Vein endothelial cell (primary cell): ENCODE data around the gene TUBE1. TPM values are rescaled to one million over a fixed set of nuclear protein-coding genes. Genes with fewer than 3 reads are reported as not detected.

Experiments
- total RNA-seq: library from RNA; depleted of rRNA; stranded (reverse); fragments of >200 nt; gene quantifications from 2 replicates; pipeline ENCODE4 v1.2.3, GENCODE V29; 2012

The TUBE1 gene, protein sequence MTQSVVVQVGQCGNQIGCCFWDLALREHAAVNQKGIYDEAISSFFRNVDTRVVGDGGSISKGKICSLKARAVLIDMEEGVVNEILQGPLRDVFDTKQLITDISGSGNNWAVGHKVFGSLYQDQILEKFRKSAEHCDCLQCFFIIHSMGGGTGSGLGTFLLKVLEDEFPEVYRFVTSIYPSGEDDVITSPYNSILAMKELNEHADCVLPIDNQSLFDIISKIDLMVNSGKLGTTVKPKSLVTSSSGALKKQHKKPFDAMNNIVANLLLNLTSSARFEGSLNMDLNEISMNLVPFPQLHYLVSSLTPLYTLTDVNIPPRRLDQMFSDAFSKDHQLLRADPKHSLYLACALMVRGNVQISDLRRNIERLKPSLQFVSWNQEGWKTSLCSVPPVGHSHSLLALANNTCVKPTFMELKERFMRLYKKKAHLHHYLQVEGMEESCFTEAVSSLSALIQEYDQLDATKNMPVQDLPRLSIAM
- 16.0 and 19.8 TPM in 2 replicates for total RNA-seq

DNA sequence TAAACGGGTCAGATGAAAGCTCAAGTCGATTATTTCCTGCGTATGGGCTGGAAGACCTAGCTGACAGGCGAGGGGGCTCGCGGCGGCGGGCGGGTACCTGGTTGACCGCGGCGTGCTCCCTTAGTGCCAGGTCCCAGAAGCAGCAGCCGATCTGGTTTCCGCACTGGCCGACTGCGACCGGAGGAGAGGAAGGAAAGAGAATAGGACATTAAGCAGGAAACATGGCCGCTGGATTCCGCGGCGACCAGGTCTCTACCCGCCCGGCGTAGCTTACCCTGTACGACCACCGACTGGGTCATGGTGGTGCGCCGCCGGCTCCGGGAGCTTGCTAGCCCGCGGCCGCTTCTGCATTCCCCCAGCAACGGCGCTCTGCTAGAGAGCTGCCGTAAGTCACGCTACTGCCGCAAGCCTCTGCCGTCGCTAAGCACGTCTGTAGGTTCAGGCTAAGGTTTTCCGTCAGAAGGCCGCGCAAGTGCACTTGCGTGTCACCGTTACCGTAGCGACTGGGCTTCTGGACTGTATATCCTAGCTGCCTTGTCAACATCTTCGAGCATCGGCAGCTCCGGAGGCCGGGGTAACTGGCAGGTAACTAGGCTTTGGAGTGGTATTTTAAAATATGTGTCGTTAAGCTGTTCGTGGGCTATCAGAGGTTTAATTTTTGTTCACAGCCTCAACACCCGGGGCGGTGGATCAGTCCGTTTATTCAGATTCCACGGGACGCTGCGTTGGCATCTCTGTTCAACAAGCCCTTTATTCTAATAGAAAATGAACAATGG lies at the start of gene TUBE1, which contains the start of gene FAM229B:
Gene TUBE1, minus strand, starts transcription at position 347 of the 776 bp plus-strand sequence. Its CDS starts 48 bp downstream, at position 299.
Gene FAM229B, plus strand, starts transcription at position 456 of the 776 bp plus-strand sequence. CDS start 11,693 bp downstream, outside the sequence.

DNA sequence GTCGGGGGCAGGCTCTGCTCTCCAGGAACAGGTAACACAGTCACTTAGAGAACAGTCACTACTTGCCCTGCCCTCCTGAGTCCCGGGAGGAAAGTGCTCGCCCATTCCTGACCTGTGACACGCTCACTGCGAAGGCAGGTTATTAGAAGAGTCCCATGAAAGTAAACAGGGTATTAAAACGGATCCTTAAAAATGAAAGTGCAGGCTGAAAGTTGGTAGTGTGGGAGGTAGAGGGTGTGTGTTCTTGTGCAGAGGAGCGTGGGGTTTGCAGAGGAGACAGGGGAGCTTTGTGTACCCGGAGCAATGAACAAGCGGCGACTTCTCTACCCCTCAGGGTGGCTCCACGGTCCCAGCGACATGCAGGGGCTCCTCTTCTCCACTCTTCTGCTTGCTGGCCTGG lies 33.3 kb downstream of the TUBE1 start, which contains the start of gene CCN6:
Gene CCN6, plus strand, starts transcription at position 104 of the 400 bp plus-strand sequence. Its CDS starts 254 bp downstream, at position 358.

Other genes with a start within 250 kb of the TUBE1 start
- gene FYN, start 214.0 kb downstream of the TUBE1 start, total RNA-seq, result 112 and 185 TPM in 2 replicates
- gene CCN6, start 33.4 kb downstream of the TUBE1 start, total RNA-seq, result not detected in 2 replicates
- 3.2 and 5.9 TPM in 2 replicates for gene FAM229B, start 109 bp upstream of the TUBE1 start, total RNA-seq
- gene LAMA4, start 167.1 kb upstream of the TUBE1 start, total RNA-seq, result 792 and 828 TPM in 2 replicates